ENCODE measurements around the gene ARL13A. TPM values are rescaled to one million over a fixed set of nuclear protein-coding genes. Genes with fewer than 3 reads are reported as not detected.
"Not testable (repeated sequence)": the region's sequence is repeated elsewhere in the genome, so short reads cannot be mapped to it uniquely, and the experiment has no call there.

The ARL13A gene
- total RNA-seq, 2 experiments from 2014 or later: not detected

DNA sequence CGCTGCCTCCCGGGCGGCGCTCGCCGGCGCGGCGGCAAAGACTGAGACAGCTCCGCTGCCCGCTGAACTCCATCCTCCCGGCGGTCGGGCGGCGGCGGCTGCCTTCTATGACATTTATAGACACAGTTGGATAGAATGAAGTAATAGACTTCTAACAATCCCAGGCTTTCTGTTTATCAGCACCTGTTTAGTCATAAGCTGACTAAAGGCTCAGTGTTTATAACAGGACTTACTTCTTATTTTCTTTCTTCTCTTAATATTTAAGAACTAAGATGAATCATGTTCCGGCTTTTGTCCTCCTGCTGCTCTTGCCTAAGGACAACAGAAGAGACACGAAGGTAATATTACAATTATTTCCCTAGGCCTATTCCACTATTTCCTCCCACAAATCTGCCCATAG lies 3.9 kb downstream of the ARL13A start:
- Mint-ChIP-seq H3K4me1 (ENCODE audit: low read depth) (no peaks in the 10 kb centered on the region), H3K4me3 (no peak overlapping the region), H3K27ac (no peak overlapping the region), H3K9me3 (no peaks in the 10 kb centered on the region), H3K36me3 (ENCODE audit: low read depth) (no peaks in the 10 kb centered on the region), H3K27me3 (no peaks in the 10 kb centered on the region)
- intact Hi-C loops (cut with micrococcal nuclease): no loop called here
- TF ChIP-seq, protein P1, sequence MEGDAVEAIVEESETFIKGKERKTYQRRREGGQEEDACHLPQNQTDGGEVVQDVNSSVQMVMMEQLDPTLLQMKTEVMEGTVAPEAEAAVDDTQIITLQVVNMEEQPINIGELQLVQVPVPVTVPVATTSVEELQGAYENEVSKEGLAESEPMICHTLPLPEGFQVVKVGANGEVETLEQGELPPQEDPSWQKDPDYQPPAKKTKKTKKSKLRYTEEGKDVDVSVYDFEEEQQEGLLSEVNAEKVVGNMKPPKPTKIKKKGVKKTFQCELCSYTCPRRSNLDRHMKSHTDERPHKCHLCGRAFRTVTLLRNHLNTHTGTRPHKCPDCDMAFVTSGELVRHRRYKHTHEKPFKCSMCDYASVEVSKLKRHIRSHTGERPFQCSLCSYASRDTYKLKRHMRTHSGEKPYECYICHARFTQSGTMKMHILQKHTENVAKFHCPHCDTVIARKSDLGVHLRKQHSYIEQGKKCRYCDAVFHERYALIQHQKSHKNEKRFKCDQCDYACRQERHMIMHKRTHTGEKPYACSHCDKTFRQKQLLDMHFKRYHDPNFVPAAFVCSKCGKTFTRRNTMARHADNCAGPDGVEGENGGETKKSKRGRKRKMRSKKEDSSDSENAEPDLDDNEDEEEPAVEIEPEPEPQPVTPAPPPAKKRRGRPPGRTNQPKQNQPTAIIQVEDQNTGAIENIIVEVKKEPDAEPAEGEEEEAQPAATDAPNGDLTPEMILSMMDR (IDR thresholded peaks at IDR 0.05): no peak
- ATAC-seq: no peak
- ChIA-PET POLR2A (no interaction called here), CTCF (no interaction called here)
- DNase-seq: no peak

- Mint-ChIP-seq H3K9me3 (no peaks in the 10 kb centered on the region), H3K27me3 (no peaks in the 10 kb centered on the region), H3K27ac (no peak overlapping the region), H3K36me3 (ENCODE audit: low read depth) (no peaks in the 10 kb centered on the region), H3K4me1 (ENCODE audit: low read depth) (no peaks in the 10 kb centered on the region), H3K4me3 (no peak overlapping the region)
- CTCF ChIA-PET: no interaction called here
- POLR2A ChIA-PET: no interaction called here
- intact Hi-C loops (cut with micrococcal nuclease): no loop called here
- TF ChIP-seq, protein P1 (IDR thresholded peaks at IDR 0.05): no peak
- DNase-seq: no peak
- ATAC-seq: no peak
These were observed 5.7 kb downstream of the ARL13A start for GRCh38 chrX:100975212-100975611.

DNA sequence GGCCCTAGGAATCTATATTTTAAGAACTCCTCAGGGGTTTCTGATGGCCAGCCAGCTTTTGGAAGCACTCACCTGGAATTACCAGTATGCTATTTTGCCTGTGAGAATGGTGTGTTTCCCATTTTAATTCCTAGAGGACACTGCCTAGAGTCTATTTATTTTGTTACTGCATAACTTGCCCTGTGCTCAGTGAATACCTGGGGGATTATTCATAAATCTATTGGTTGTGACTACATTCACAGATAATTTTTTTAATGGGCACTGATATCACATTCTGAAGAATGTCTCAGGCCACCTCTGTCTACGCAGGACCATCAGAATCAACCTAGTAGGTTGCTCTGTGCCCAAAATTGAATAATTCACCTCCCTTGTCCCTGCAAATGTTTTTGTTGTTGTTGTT lies 6.7 kb downstream of the ARL13A start:
- Mint-ChIP-seq H3K9me3 (no peaks in the 10 kb centered on the region), H3K4me3 (no peak overlapping the region), H3K4me1 (ENCODE audit: low read depth) (no peaks in the 10 kb centered on the region), H3K27ac (no peak overlapping the region), H3K27me3 (no peaks in the 10 kb centered on the region), H3K36me3 (ENCODE audit: low read depth) (no peaks in the 10 kb centered on the region)
- TF ChIP-seq, protein P1 (IDR thresholded peaks at IDR 0.05): no peak
- intact Hi-C loops (cut with micrococcal nuclease): no loop called here
- no peak for ATAC-seq
- POLR2A ChIA-PET: no interaction called here
- DNase-seq: no peak
- CTCF ChIA-PET: no interaction called here

DNA sequence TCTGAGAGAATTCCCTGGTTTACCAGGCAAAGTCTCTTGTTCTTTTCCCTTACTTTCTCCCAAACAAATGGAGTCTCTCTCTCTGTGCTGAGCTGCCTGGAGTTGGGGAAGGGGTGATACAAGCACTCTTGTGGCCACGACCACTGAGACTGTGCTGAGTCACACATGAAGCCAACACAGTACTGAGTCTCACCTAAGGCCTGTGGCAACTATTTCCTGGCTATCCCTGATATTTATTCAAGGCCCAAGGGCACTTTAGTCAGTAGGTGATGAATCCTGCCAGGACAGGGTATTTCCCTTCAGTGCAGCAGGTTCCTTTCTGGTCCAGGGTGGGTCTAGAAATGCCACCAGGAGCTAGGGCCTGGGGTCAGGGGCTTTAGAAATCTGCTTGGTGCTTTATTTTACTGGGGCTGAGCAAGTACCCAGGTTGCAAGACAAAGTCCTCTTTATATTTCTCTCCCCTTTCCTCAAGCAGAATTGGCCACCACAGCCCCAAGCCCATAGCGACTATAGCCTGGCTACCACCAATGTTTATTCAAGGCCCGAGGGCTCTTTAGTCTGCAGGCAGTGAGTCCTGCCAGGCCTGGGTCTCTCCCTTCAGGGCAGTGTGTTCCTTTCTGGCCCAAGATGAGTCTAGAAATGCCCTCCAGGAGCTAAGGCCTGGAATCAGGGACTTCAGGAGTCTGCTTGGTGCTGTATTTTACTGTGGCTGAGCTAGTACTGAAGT lies 10.5 kb downstream of the ARL13A start:
- H3K9me3 Mint-ChIP-seq: no peaks in the 10 kb centered on the region
- H3K4me3 Mint-ChIP-seq: no peak overlapping the region
- DNase-seq: no peak
- TF ChIP-seq, protein P1 (IDR thresholded peaks at IDR 0.05): no peak
- no peaks in the 10 kb centered on the region for H3K27me3 Mint-ChIP-seq
- intact Hi-C loops (cut with micrococcal nuclease): no loop called here
- H3K27ac Mint-ChIP-seq: no peak overlapping the region
- ChIA-PET CTCF (no interaction called here), POLR2A (no interaction called here)
- no peaks in the 10 kb centered on the region for H3K36me3 Mint-ChIP-seq (ENCODE audit: low read depth)
- H3K4me1 Mint-ChIP-seq (ENCODE audit: low read depth): no peaks in the 10 kb centered on the region
- ATAC-seq: no peak

DNA sequence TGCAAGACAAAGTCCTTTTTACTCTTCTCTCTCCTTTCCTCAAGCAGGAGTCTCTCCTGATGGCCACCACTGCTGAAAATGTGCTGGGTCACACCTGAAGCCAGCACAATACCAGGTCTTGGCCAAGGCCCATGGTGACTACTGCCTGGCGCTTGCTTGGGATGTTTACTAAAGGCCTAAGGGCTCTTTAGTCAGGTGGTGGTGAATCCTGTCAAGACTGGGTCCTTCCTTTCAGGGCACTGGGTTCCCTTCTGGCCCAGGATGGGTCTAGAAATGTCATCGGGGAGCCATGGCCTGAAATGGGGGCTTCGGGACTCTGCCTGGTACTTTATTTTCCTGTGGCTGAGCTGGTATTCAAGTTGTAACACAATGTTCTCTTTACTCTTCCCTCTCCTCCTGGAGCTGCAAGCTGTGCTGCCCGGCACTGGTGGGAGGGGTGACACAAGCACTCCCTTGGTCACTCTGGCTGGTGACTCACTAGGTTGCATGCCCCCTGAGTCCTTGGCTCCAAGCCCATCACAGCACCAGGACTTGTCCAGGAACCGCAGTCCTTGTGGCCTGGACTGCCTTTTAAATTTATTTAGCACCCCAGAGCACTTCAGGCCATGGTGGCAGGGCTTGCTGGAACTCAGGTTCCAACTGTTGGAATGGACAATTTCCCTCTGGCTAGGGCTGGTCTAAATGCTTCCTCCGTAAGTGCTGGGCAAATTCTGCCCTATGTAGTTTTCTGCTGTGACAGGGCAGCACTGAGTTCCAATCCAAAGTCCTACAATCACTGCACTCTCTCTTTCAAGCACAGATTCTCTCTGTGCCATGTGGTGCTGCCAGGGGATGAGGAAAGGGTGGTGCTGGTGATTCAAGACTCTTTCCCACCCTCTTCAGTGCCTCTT lies 11.3 kb downstream of the ARL13A start:
- Mint-ChIP-seq H3K27ac (no peak overlapping the region), H3K4me1 (ENCODE audit: low read depth) (no peaks in the 10 kb centered on the region), H3K4me3 (no peak overlapping the region), H3K36me3 (ENCODE audit: low read depth) (no peaks in the 10 kb centered on the region), H3K27me3 (no peaks in the 10 kb centered on the region), H3K9me3 (no peaks in the 10 kb centered on the region)
- TF ChIP-seq, protein P1 (IDR thresholded peaks at IDR 0.05): no peak
- ChIA-PET POLR2A (no interaction called here), CTCF (no interaction called here)
- ATAC-seq (no peak), DNase-seq (no peak)
- intact Hi-C loops (cut with micrococcal nuclease): no loop called here

DNA sequence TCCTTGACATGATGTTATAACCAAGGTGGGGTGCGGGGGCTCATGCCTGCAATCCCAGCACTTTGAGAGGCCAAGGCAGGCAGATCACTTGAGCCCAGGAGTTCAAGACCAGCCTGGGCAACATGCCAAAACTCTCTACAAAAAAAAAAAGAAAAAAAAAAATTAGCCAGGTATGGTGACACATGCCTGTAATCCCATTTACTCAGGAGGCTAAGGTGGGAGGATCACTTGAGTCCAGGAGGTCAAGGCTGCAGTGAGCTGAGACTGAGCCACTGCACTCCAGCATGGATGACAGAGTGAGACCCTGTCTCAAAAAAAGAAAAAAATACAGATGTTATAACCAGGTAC lies 12.0 kb downstream of the ARL13A start:
- H3K36me3 Mint-ChIP-seq (ENCODE audit: low read depth); H3K4me1 Mint-ChIP-seq (ENCODE audit: low read depth); H3K9me3 Mint-ChIP-seq; H3K27me3 Mint-ChIP-seq; CTCF ChIA-PET; H3K4me3 Mint-ChIP-seq; DNase-seq; intact Hi-C loops (cut with micrococcal nuclease); ATAC-seq; H3K27ac Mint-ChIP-seq; POLR2A ChIA-PET: not testable (repeated sequence)
